OCI-LY3 (cell line): ENCODE results near the gene SCUBE3.

Experiments
- EZH2phosphoT487 ChIP-seq: fragments of 200-600 bp; shearing (Covaris generic); IDR thresholded peaks from 2 replicates; pipeline ENCODE4 v1.6.1; 2018; ENCODE audit warnings: antibody characterized with exemption, mixed run types, low read depth
- TF ChIP-seq, protein P1 (sequence below): fragments of 200-600, 300-600 bp; sonication (generic); IDR thresholded peaks from 2 replicates; pipeline ENCODE4 v1.5.1; 2014; ENCODE audit warnings: antibody characterized with exemption, low read length, low read depth

- TF ChIP-seq, protein P1, sequence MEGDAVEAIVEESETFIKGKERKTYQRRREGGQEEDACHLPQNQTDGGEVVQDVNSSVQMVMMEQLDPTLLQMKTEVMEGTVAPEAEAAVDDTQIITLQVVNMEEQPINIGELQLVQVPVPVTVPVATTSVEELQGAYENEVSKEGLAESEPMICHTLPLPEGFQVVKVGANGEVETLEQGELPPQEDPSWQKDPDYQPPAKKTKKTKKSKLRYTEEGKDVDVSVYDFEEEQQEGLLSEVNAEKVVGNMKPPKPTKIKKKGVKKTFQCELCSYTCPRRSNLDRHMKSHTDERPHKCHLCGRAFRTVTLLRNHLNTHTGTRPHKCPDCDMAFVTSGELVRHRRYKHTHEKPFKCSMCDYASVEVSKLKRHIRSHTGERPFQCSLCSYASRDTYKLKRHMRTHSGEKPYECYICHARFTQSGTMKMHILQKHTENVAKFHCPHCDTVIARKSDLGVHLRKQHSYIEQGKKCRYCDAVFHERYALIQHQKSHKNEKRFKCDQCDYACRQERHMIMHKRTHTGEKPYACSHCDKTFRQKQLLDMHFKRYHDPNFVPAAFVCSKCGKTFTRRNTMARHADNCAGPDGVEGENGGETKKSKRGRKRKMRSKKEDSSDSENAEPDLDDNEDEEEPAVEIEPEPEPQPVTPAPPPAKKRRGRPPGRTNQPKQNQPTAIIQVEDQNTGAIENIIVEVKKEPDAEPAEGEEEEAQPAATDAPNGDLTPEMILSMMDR, result no peak
- no peak for TF ChIP-seq EZH2phosphoT487
These were observed 17.8 kb downstream of the SCUBE3 start for GRCh38 chr6:35231563-35231962.
